Sigmoid colon (tissue), 3 donors: ENCODE results near the gene TIAM1.

Experiments used
- POLR2A ChIP-seq, 2 donors: fragments of 450-650 bp; IDR thresholded peaks; one replicate each; pipeline ENCODE4 v1.6.1; 2016; ENCODE audit warnings: antibody characterized with exemption in 2 of 2, mild to moderate bottlenecking in 2 of 2, moderate library complexity in 2 of 2
- TF ChIP-seq, protein P1 (sequence below), 4 experiments: fragments of 450-650 bp in 3 of 4; fragments of 200-600 bp in 1 of 4; IDR thresholded peaks; one replicate each; pipeline ENCODE4 v1.5.1; 2016 to 2019; ENCODE audit warnings: antibody characterized with exemption in 4 of 4, mild to moderate bottlenecking in 3 of 4, moderate library complexity in 2 of 4

DNA sequence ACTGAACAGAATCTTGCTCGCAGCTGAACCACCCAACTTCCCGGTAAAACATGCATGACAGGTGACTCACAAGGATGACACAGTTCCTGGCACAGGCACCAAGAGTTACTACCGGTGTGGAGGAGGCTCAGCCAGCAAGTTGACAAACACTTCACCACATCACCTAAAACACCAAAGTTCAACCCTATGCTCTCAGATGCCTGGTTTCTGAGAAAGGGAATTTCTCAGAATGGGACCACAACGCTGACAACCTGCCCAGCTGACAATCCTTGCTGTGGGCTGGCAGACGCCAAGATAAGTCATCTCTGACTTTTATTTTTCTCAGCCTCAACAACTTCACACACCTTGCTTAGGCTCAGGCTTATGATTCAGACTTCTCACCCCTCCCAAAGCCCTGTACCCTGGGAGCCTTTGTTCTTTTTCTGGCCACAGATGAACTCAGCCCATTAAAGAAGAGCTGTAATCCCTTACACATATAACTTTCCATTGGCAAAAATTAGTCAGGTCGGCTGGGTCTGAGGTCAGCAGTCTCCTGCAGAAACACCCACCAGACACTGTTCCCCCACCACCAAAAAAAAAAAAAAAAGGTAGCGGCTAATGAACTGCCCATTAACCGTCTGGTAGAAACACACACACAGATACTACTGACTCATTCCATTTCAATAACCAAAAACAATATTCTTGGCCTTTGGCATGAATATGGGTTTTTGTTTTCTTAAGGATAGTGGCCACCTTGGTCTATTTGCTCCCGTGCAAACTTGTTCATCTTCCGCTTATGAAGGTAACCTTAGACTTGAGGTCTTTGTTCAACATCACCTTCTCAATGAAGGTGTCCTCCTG lies 10.8 kb upstream of the TIAM1 start:
- no peak for TF ChIP-seq POLR2A (IDR thresholded peaks at IDR 0.05)
- TF ChIP-seq, protein P1, sequence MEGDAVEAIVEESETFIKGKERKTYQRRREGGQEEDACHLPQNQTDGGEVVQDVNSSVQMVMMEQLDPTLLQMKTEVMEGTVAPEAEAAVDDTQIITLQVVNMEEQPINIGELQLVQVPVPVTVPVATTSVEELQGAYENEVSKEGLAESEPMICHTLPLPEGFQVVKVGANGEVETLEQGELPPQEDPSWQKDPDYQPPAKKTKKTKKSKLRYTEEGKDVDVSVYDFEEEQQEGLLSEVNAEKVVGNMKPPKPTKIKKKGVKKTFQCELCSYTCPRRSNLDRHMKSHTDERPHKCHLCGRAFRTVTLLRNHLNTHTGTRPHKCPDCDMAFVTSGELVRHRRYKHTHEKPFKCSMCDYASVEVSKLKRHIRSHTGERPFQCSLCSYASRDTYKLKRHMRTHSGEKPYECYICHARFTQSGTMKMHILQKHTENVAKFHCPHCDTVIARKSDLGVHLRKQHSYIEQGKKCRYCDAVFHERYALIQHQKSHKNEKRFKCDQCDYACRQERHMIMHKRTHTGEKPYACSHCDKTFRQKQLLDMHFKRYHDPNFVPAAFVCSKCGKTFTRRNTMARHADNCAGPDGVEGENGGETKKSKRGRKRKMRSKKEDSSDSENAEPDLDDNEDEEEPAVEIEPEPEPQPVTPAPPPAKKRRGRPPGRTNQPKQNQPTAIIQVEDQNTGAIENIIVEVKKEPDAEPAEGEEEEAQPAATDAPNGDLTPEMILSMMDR (IDR thresholded peaks at IDR 0.05), result no peak
